ENCODE data around the gene CTIF.

Gene CTIF

GRCh38 chr18:48798334-48799245 is 259.8 kb downstream of the CTIF start:
- Histone ChIP-seq H3K4me1 (ENCODE audit: control insufficient read depth in 1 of 2, insufficient read depth in 2 of 2, low read length in 2 of 2) (peaks cover 27 to 28% of the 10 kb centered on the region in 2 donors), H3K27me3 (ENCODE audit: control insufficient read depth in 1 of 2, insufficient read depth in 2 of 2, low read length in 2 of 2) (no peaks in the 10 kb centered on the region), H3K9ac (ENCODE audit: low read depth in 1 of 2, low read length in 2 of 2) (no peak overlapping the region), H3K9me3 (ENCODE audit: control insufficient read depth in 1 of 2, low read length in 2 of 2) (no peaks in the 10 kb centered on the region), H3K27ac (ENCODE audit: low read depth, low read length) (no peak overlapping the region), H3K36me3 (ENCODE audit: control insufficient read depth in 1 of 2, insufficient read depth in 2 of 2, low read length in 2 of 2) (no peaks in the 10 kb centered on the region), H3K4me3 (ENCODE audit: low read depth in 1 of 2, low read length in 2 of 2) (no peak overlapping the region)

GRCh38 chr18:48799724-48800315 is 261.0 kb downstream of the CTIF start:
- H3K9ac ChIP-seq (ENCODE audit: low read depth in 1 of 2, low read length in 2 of 2), result no peak overlapping the region
- no peaks in the 10 kb centered on the region for H3K9me3 ChIP-seq (ENCODE audit: control insufficient read depth in 1 of 2, low read length in 2 of 2)
- no peak overlapping the region for H3K27ac ChIP-seq (ENCODE audit: low read depth, low read length)
- H3K36me3 ChIP-seq (ENCODE audit: control insufficient read depth in 1 of 2, insufficient read depth in 2 of 2, low read length in 2 of 2), result no peaks in the 10 kb centered on the region
- peaks cover 27 to 28% of the 10 kb centered on the region in 2 donors for H3K4me1 ChIP-seq (ENCODE audit: control insufficient read depth in 1 of 2, insufficient read depth in 2 of 2, low read length in 2 of 2)
- no peaks in the 10 kb centered on the region for H3K27me3 ChIP-seq (ENCODE audit: control insufficient read depth in 1 of 2, insufficient read depth in 2 of 2, low read length in 2 of 2)
- H3K4me3 ChIP-seq (ENCODE audit: low read depth in 1 of 2, low read length in 2 of 2), result no peak overlapping the region

- no peaks in the 10 kb centered on the region for H3K9me3 ChIP-seq (ENCODE audit: control insufficient read depth in 1 of 2, low read length in 2 of 2)
- H3K27me3 ChIP-seq (ENCODE audit: control insufficient read depth in 1 of 2, insufficient read depth in 2 of 2, low read length in 2 of 2), result no peaks in the 10 kb centered on the region
- no peak overlapping the region for H3K9ac ChIP-seq (ENCODE audit: low read depth in 1 of 2, low read length in 2 of 2)
- H3K4me1 ChIP-seq (ENCODE audit: control insufficient read depth in 1 of 2, insufficient read depth in 2 of 2, low read length in 2 of 2), result peaks cover 27 to 28% of the 10 kb centered on the region in 2 donors
- no peak overlapping the region for H3K27ac ChIP-seq (ENCODE audit: low read depth, low read length)
- no peak overlapping the region for H3K4me3 ChIP-seq (ENCODE audit: low read depth in 1 of 2, low read length in 2 of 2)
- H3K36me3 ChIP-seq (ENCODE audit: control insufficient read depth in 1 of 2, insufficient read depth in 2 of 2, low read length in 2 of 2), result no peaks in the 10 kb centered on the region
Measured at GRCh38 chr18:48800466-48800865, 261.6 kb downstream of the CTIF start.

- Histone ChIP-seq H3K27ac (ENCODE audit: low read depth, low read length) (peak overlapping the region; percentile 60), H3K9me3 (ENCODE audit: control insufficient read depth in 1 of 2, low read length in 2 of 2) (no peaks in the 10 kb centered on the region), H3K36me3 (ENCODE audit: control insufficient read depth in 1 of 2, insufficient read depth in 2 of 2, low read length in 2 of 2) (no peaks in the 10 kb centered on the region), H3K4me1 (ENCODE audit: control insufficient read depth in 1 of 2, insufficient read depth in 2 of 2, low read length in 2 of 2) (peaks cover 27 to 29% of the 10 kb centered on the region in 2 donors), H3K27me3 (ENCODE audit: control insufficient read depth in 1 of 2, insufficient read depth in 2 of 2, low read length in 2 of 2) (no peaks in the 10 kb centered on the region), H3K9ac (ENCODE audit: low read depth in 1 of 2, low read length in 2 of 2) (no peak overlapping the region), H3K4me3 (ENCODE audit: low read depth in 1 of 2, low read length in 2 of 2) (no peak overlapping the region)
Measured at GRCh38 chr18:48800876-48801727, 262.3 kb downstream of the CTIF start.

- no peaks in the 10 kb centered on the region for H3K36me3 ChIP-seq (ENCODE audit: control insufficient read depth in 1 of 2, insufficient read depth in 2 of 2, low read length in 2 of 2)
- no peaks in the 10 kb centered on the region for H3K27me3 ChIP-seq (ENCODE audit: control insufficient read depth in 1 of 2, insufficient read depth in 2 of 2, low read length in 2 of 2)
- peaks cover 31 to 32% of the 10 kb centered on the region in 2 donors for H3K4me1 ChIP-seq (ENCODE audit: control insufficient read depth in 1 of 2, insufficient read depth in 2 of 2, low read length in 2 of 2)
- H3K9me3 ChIP-seq (ENCODE audit: control insufficient read depth in 1 of 2, low read length in 2 of 2), result no peaks in the 10 kb centered on the region
- no peak overlapping the region for H3K4me3 ChIP-seq (ENCODE audit: low read depth in 1 of 2, low read length in 2 of 2)
- H3K9ac ChIP-seq (ENCODE audit: low read depth in 1 of 2, low read length in 2 of 2), result peak overlapping the region in 1 of 2 donors; percentile 0
- peak overlapping the region; percentile 60 for H3K27ac ChIP-seq (ENCODE audit: low read depth, low read length)
Measured at GRCh38 chr18:48801728-48802542, 263.1 kb downstream of the CTIF start.

GRCh38 chr18:48802543-48803290 is 263.9 kb downstream of the CTIF start:
- no peaks in the 10 kb centered on the region for H3K9me3 ChIP-seq (ENCODE audit: control insufficient read depth in 1 of 2, low read length in 2 of 2)
- no peaks in the 10 kb centered on the region for H3K36me3 ChIP-seq (ENCODE audit: control insufficient read depth in 1 of 2, insufficient read depth in 2 of 2, low read length in 2 of 2)
- H3K27me3 ChIP-seq (ENCODE audit: control insufficient read depth in 1 of 2, insufficient read depth in 2 of 2, low read length in 2 of 2), result no peaks in the 10 kb centered on the region
- H3K9ac ChIP-seq (ENCODE audit: low read depth in 1 of 2, low read length in 2 of 2), result peak overlapping the region in 1 of 2 donors; percentile 9
- peaks cover 32 to 34% of the 10 kb centered on the region in 2 donors for H3K4me1 ChIP-seq (ENCODE audit: control insufficient read depth in 1 of 2, insufficient read depth in 2 of 2, low read length in 2 of 2)
- no peak overlapping the region for H3K4me3 ChIP-seq (ENCODE audit: low read depth in 1 of 2, low read length in 2 of 2)
- peak overlapping the region; percentile 23 for H3K27ac ChIP-seq (ENCODE audit: low read depth, low read length)

GRCh38 chr18:48803518-48803917 is 264.7 kb downstream of the CTIF start:
- H3K4me1 ChIP-seq (ENCODE audit: control insufficient read depth in 1 of 2, insufficient read depth in 2 of 2, low read length in 2 of 2), result peaks cover 32 to 34% of the 10 kb centered on the region in 2 donors
- H3K9me3 ChIP-seq (ENCODE audit: control insufficient read depth in 1 of 2, low read length in 2 of 2), result no peaks in the 10 kb centered on the region
- no peaks in the 10 kb centered on the region for H3K36me3 ChIP-seq (ENCODE audit: control insufficient read depth in 1 of 2, insufficient read depth in 2 of 2, low read length in 2 of 2)
- H3K9ac ChIP-seq (ENCODE audit: low read depth in 1 of 2, low read length in 2 of 2), result no peak overlapping the region
- H3K27me3 ChIP-seq (ENCODE audit: control insufficient read depth in 1 of 2, insufficient read depth in 2 of 2, low read length in 2 of 2), result no peaks in the 10 kb centered on the region
- H3K4me3 ChIP-seq (ENCODE audit: low read depth in 1 of 2, low read length in 2 of 2), result no peak overlapping the region
- H3K27ac ChIP-seq (ENCODE audit: low read depth, low read length), result no peak overlapping the region

GRCh38 chr18:48803951-48804855 is 265.4 kb downstream of the CTIF start:
- no peaks in the 10 kb centered on the region for H3K9me3 ChIP-seq (ENCODE audit: control insufficient read depth in 1 of 2, low read length in 2 of 2)
- H3K9ac ChIP-seq (ENCODE audit: low read depth in 1 of 2, low read length in 2 of 2), result no peak overlapping the region
- H3K4me1 ChIP-seq (ENCODE audit: control insufficient read depth in 1 of 2, insufficient read depth in 2 of 2, low read length in 2 of 2), result peaks cover 32 to 34% of the 10 kb centered on the region in 2 donors
- H3K36me3 ChIP-seq (ENCODE audit: control insufficient read depth in 1 of 2, insufficient read depth in 2 of 2, low read length in 2 of 2), result no peaks in the 10 kb centered on the region
- no peaks in the 10 kb centered on the region for H3K27me3 ChIP-seq (ENCODE audit: control insufficient read depth in 1 of 2, insufficient read depth in 2 of 2, low read length in 2 of 2)
- H3K27ac ChIP-seq (ENCODE audit: low read depth, low read length), result no peak overlapping the region
- no peak overlapping the region for H3K4me3 ChIP-seq (ENCODE audit: low read depth in 1 of 2, low read length in 2 of 2)
